GM12878 (cell line): Measurements from ENCODE around the gene TDRD7.

Experiments
- ASH2L ChIP-seq: fragments of 300-600, 200-600 bp; sonication (generic); IDR thresholded peaks from 2 replicates; pipeline ENCODE4 v1.6.1; 2017; ENCODE audit warnings: low read depth, mild to moderate bottlenecking, borderline replicate concordance
- CEBPB ChIP-seq, 2 experiments: fragments of 150-350 bp in 1 of 2; IDR thresholded peaks; 2 replicates each; pipeline ENCODE4 v1.6.1; 2012 to 2014; ENCODE audit warnings: low read depth in 2 of 2, low read length in 2 of 2, borderline replicate concordance in 1 of 2, inconsistent platforms in 1 of 2
- CHD2 ChIP-seq: IDR thresholded peaks from 2 replicates; pipeline ENCODE4 v1.6.1; 2011; ENCODE audit warnings: low read depth, low read length, improper control_type of control experiment, borderline replicate concordance
- EZH2 ChIP-seq: IDR thresholded peaks from 2 replicates; pipeline ENCODE4 v1.6.1; 2012; ENCODE audit warnings: low read depth, mild to moderate bottlenecking, control low read depth, inconsistent platforms, low read length, borderline replicate concordance; ENCODE audit not compliant: control insufficient read depth
- JUND ChIP-seq: IDR thresholded peaks from 2 replicates; pipeline ENCODE4 v1.6.1; 2012; ENCODE audit warnings: low read depth, mild to moderate bottlenecking, low read length, improper control_type of control experiment, moderate library complexity
- PAX8 ChIP-seq: fragments of 450-650 bp; IDR thresholded peaks from 2 replicates; pipeline ENCODE4 v1.6.1; 2017; ENCODE audit warnings: mild to moderate bottlenecking, moderate library complexity
- POLR2A ChIP-seq: IDR thresholded peaks from 2 replicates; pipeline ENCODE4 v1.6.1; 2011; ENCODE audit warnings: low read depth, mild to moderate bottlenecking, low read length
- POLR2AphosphoS5 ChIP-seq: IDR thresholded peaks from 2 replicates; pipeline ENCODE4 v1.6.1; 2011; ENCODE audit warnings: mild to moderate bottlenecking, low read length, inconsistent platforms
- RAD21 ChIP-seq: IDR thresholded peaks from 2 replicates; pipeline ENCODE4 v1.6.1; 2011; ENCODE audit warnings: mild to moderate bottlenecking, low read depth, low read length, moderate library complexity; ENCODE audit not compliant: insufficient read depth
- RCOR1 ChIP-seq: conservative IDR thresholded peaks from 2 replicates; pipeline ENCODE4 v1.6.1; 2012; ENCODE audit warnings: low read depth, low read length, improper control_type of control experiment
- ZNF24 ChIP-seq: fragments of 450-650 bp; IDR thresholded peaks from 2 replicates; pipeline ENCODE4 v1.6.1; 2017; ENCODE audit warnings: antibody characterized with exemption, mild to moderate bottlenecking
- TF ChIP-seq, protein P1 (sequence below): IDR thresholded peaks from 2 replicates; pipeline ENCODE4 v1.6.1; 2011; ENCODE audit warnings: low read depth, low read length, improper control_type of control experiment, borderline replicate concordance
- TF ChIP-seq, protein P2 (sequence below): IDR thresholded peaks from 2 replicates; pipeline ENCODE4 v1.6.1; 2012; ENCODE audit warnings: low read length, inconsistent platforms
- TF ChIP-seq, protein P3 (sequence below), 3 experiments: IDR thresholded peaks in 2 of 3; conservative IDR thresholded peaks in 1 of 3; 2 replicates each; pipeline ENCODE4 v1.5.1; 2011; ENCODE audit warnings: low read depth in 3 of 3, low read length in 3 of 3, mild to moderate bottlenecking in 3 of 3, control low read depth in 2 of 3, moderate library complexity in 2 of 3, inconsistent platforms in 1 of 3, mixed read lengths in 1 of 3; ENCODE audit not compliant: control insufficient read depth in 2 of 3, insufficient read depth in 1 of 3; ENCODE audit errors: extremely low read depth in 1 of 3

DNA sequence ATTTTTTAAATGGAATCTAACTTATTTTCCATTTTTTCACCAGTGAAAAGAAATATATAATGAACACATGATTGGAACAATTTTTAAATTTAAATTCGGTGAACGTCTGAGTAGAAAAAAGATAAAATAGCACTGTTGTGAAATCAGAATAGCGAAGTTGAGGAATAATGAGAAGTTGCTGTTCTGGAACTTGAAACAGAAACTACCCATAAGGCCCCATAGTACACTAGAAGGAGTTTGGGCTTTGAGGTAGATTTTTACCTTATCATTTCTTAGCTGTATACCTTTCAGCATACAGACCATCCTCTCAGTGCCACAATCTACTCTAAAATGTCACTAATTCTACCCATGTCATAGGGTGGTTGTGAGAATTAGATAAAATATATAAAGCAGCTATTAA is 35.1 kb downstream of the TDRD7 start:
- TF ChIP-seq POLR2AphosphoS5, result no peak
- TF ChIP-seq, protein P1, sequence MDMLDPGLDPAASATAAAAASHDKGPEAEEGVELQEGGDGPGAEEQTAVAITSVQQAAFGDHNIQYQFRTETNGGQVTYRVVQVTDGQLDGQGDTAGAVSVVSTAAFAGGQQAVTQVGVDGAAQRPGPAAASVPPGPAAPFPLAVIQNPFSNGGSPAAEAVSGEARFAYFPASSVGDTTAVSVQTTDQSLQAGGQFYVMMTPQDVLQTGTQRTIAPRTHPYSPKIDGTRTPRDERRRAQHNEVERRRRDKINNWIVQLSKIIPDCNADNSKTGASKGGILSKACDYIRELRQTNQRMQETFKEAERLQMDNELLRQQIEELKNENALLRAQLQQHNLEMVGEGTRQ, result no peak
- no peak for TF ChIP-seq PAX8
- TF ChIP-seq, protein P2, sequence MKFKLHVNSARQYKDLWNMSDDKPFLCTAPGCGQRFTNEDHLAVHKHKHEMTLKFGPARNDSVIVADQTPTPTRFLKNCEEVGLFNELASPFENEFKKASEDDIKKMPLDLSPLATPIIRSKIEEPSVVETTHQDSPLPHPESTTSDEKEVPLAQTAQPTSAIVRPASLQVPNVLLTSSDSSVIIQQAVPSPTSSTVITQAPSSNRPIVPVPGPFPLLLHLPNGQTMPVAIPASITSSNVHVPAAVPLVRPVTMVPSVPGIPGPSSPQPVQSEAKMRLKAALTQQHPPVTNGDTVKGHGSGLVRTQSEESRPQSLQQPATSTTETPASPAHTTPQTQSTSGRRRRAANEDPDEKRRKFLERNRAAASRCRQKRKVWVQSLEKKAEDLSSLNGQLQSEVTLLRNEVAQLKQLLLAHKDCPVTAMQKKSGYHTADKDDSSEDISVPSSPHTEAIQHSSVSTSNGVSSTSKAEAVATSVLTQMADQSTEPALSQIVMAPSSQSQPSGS, result no peak
- no peak for TF ChIP-seq RAD21
- TF ChIP-seq CEBPB (IDR thresholded peaks at IDR 0.05; ENCODE audit: borderline replicate concordance in 1 of 2, low read depth in 2 of 2, low read length in 2 of 2), result no peak
- TF ChIP-seq, protein P3, sequence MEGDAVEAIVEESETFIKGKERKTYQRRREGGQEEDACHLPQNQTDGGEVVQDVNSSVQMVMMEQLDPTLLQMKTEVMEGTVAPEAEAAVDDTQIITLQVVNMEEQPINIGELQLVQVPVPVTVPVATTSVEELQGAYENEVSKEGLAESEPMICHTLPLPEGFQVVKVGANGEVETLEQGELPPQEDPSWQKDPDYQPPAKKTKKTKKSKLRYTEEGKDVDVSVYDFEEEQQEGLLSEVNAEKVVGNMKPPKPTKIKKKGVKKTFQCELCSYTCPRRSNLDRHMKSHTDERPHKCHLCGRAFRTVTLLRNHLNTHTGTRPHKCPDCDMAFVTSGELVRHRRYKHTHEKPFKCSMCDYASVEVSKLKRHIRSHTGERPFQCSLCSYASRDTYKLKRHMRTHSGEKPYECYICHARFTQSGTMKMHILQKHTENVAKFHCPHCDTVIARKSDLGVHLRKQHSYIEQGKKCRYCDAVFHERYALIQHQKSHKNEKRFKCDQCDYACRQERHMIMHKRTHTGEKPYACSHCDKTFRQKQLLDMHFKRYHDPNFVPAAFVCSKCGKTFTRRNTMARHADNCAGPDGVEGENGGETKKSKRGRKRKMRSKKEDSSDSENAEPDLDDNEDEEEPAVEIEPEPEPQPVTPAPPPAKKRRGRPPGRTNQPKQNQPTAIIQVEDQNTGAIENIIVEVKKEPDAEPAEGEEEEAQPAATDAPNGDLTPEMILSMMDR (IDR thresholded peaks at IDR 0.05 in 2 of 3, conservative IDR thresholded peaks at IDR 0.05 in 1 of 3; ENCODE audit: control insufficient read depth in 2 of 3, extremely low read depth in 1 of 3, insufficient read depth in 1 of 3, low read depth in 3 of 3, low read length in 3 of 3), result no peak
- no peak for TF ChIP-seq POLR2A
- no peak for TF ChIP-seq JUND
- no peak for TF ChIP-seq EZH2
- no peak for TF ChIP-seq ASH2L
- no peak for TF ChIP-seq ZNF24
- TF ChIP-seq RCOR1, result no peak
- TF ChIP-seq CHD2, result no peak
